Uterus (tissue), 4 donors: ENCODE data around the gene PRKG1. TPM values are rescaled to one million over a fixed set of nuclear protein-coding genes. Genes with fewer than 3 reads are reported as not detected.

Source experiments
- DNase-seq, 2 donors: peaks; one replicate each; pipeline ENCODE4 v3.0.0-alpha.2; 2019 to 2020
- H3K27ac ChIP-seq, 2 donors: fragments of 200-600 bp; sonication (generic); 1 replicate in 1 of 2; 2 replicates in 1 of 2; pipeline ENCODE4 v1.5.1; 2016 to 2018
- H3K27me3 ChIP-seq, 2 donors: fragments of 200-600 bp; sonication (generic); one replicate each; pipeline ENCODE4 v1.5.1; 2018 to 2019; ENCODE audit warnings: control low read depth in 1 of 2
- H3K36me3 ChIP-seq, 2 donors: fragments of 200-600 bp; sonication (generic); one replicate each; pipeline ENCODE4 v1.5.1; 2019; ENCODE audit warnings: control low read depth in 1 of 2
- H3K4me1 ChIP-seq, 2 donors: fragments of 200-600 bp; sonication (generic); one replicate each; pipeline ENCODE4 v1.5.1; 2018 to 2019; ENCODE audit warnings: control low read depth in 1 of 2
- H3K4me3 ChIP-seq, 2 donors: fragments of 200-600 bp; sonication (generic); 1 replicate in 1 of 2; 2 replicates in 1 of 2; pipeline ENCODE4 v1.5.1; 2018 to 2019; ENCODE audit warnings: mild to moderate bottlenecking in 1 of 2
- H3K9me3 ChIP-seq, 2 donors: fragments of 200-600 bp; sonication (generic); one replicate each; pipeline ENCODE4 v1.5.1; 2019; ENCODE audit warnings: control low read depth in 1 of 2
- CTCF ChIP-seq, 4 experiments: fragments of 200-600 bp in 2 of 4; fragments of 450-650 bp in 2 of 4; sonication (generic) in 2 of 4; IDR thresholded peaks; one replicate each; pipeline ENCODE4 v1.5.1; 2016 to 2019; ENCODE audit warnings: antibody characterized with exemption in 4 of 4, mild to moderate bottlenecking in 2 of 4, moderate library complexity in 1 of 4
- POLR2A ChIP-seq, 2 donors: fragments of 450-650 bp; IDR thresholded peaks; one replicate each; pipeline ENCODE4 v1.6.1; 2016; ENCODE audit warnings: antibody characterized with exemption in 2 of 2, mild to moderate bottlenecking in 1 of 2, moderate library complexity in 1 of 2
- intact Hi-C: fragments of 100-400 bp; cut with DNase I; formaldehyde crosslinking; loops from one replicate; pipeline ENCODE4 v1.15.1; 2023; ENCODE audit warnings: low total_unique reads
- total RNA-seq, 4 donors: library from RNA; depleted of rRNA in 3 of 4; stranded (reverse); fragments of >200 nt in 3 of 4; gene quantifications; one replicate each; pipeline versions ENCODE4 v1.1.0 to v1.2.4, GENCODE V29; 2014 to 2023
- donor health status: DM: yes; HTN: yes; CAD: no.

Gene PRKG1
- total RNA-seq, 4 donors from 2014 or later: 32.4 to 136 (median 69.6) TPM

- no peak for DNase-seq
- H3K27ac ChIP-seq: peak overlapping the region; percentile 66 to 67
- no peak overlapping the region for H3K4me3 ChIP-seq
- no peaks in the 10 kb centered on the region for H3K4me1 ChIP-seq
- no peaks in the 10 kb centered on the region for H3K27me3 ChIP-seq
- no peak for TF ChIP-seq POLR2A (IDR thresholded peaks at IDR 0.05)
- no peak for TF ChIP-seq CTCF (IDR thresholded peaks at IDR 0.05)
- intact Hi-C loops: no loop called here
- no peaks in the 10 kb centered on the region for H3K9me3 ChIP-seq
- H3K36me3 ChIP-seq: no peaks in the 10 kb centered on the region
These were observed 634.3 kb downstream of the PRKG1 start for GRCh38 chr10:51708609-51709008.

GRCh38 chr10:51709324-51709972, 635.2 kb downstream of the PRKG1 start:
- intact Hi-C loops: no loop called here

GRCh38 chr10:51711519-51711891, 637.2 kb downstream of the PRKG1 start:
- Histone ChIP-seq H3K4me1 (no peaks in the 10 kb centered on the region), H3K27ac (no peak overlapping the region), H3K27me3 (no peaks in the 10 kb centered on the region), H3K4me3 (no peak overlapping the region), H3K9me3 (no peaks in the 10 kb centered on the region), H3K36me3 (no peaks in the 10 kb centered on the region)
- intact Hi-C loops: no loop called here
- TF ChIP-seq CTCF (IDR thresholded peaks at IDR 0.05) (no peak), POLR2A (IDR thresholded peaks at IDR 0.05) (no peak)
- no peak for DNase-seq

More at GRCh38 chr10:51709324-51709972, 635.2 kb downstream of the PRKG1 start:
- Histone ChIP-seq H3K4me1 (no peaks in the 10 kb centered on the region), H3K27ac (peak overlapping the region in 1 of 2 donors; percentile 23), H3K4me3 (no peak overlapping the region), H3K36me3 (no peaks in the 10 kb centered on the region), H3K9me3 (no peaks in the 10 kb centered on the region), H3K27me3 (no peaks in the 10 kb centered on the region)
- DNase-seq: no peak
- no peak for TF ChIP-seq CTCF (IDR thresholded peaks at IDR 0.05)
- TF ChIP-seq POLR2A (IDR thresholded peaks at IDR 0.05): no peak

- Histone ChIP-seq H3K27me3 (no peaks in the 10 kb centered on the region), H3K27ac (no peak overlapping the region), H3K4me3 (no peak overlapping the region), H3K9me3 (no peaks in the 10 kb centered on the region), H3K36me3 (no peaks in the 10 kb centered on the region), H3K4me1 (no peaks in the 10 kb centered on the region)
- DNase-seq: no peak
- TF ChIP-seq POLR2A (IDR thresholded peaks at IDR 0.05): no peak
- no peak for TF ChIP-seq CTCF (IDR thresholded peaks at IDR 0.05)
- intact Hi-C loops: no loop called here
These were observed 642.7 kb downstream of the PRKG1 start for GRCh38 chr10:51716981-51717380.

GRCh38 chr10:51718804-51719291, 644.6 kb downstream of the PRKG1 start:
- Histone ChIP-seq H3K4me3 (no peak overlapping the region), H3K9me3 (no peaks in the 10 kb centered on the region), H3K36me3 (no peaks in the 10 kb centered on the region), H3K27ac (no peak overlapping the region), H3K4me1 (no peaks in the 10 kb centered on the region), H3K27me3 (no peaks in the 10 kb centered on the region)
- intact Hi-C loops: no loop called here
- no peak for DNase-seq
- TF ChIP-seq POLR2A (IDR thresholded peaks at IDR 0.05): no peak
- no peak for TF ChIP-seq CTCF (IDR thresholded peaks at IDR 0.05)
